ENCODE results near the gene PRMT2. TPM values are rescaled to one million over a fixed set of nuclear protein-coding genes. Genes with fewer than 3 reads are reported as not detected.

The PRMT2 gene
- total and polyA plus RNA-seq, 2 experiments from 2014 or later: 51.9 to 56.9 TPM

- H3K36me3 ChIP-seq (ENCODE audit: insufficient read depth): peaks cover 12% of the 10 kb centered on the region
- no peak overlapping the region for H3K27ac Mint-ChIP-seq
These were observed 21.3 kb downstream of the PRMT2 start for GRCh38 chr21:46656820-46657219.

More at GRCh38 chr21:46656820-46657219, 21.3 kb downstream of the PRMT2 start:
- Histone ChIP-seq H3K4me3 (no peak overlapping the region), H3F3A (replicated peaks; ENCODE audit: low read depth) (no peaks in the 10 kb centered on the region), H3K27ac (ENCODE audit: low read depth) (no peak overlapping the region), H4K20me1 (replicated peaks; ENCODE audit: insufficient read depth) (peaks cover 4% of the 10 kb centered on the region; the same call in 1 of the 2 replicates), H3K9me2 (ENCODE audit: insufficient read depth) (no peaks in the 10 kb centered on the region), H2AFZ (no peak overlapping the region), H3K27me3 (ENCODE audit: insufficient read depth) (no peaks in the 10 kb centered on the region), H3K79me2 (replicated peaks; ENCODE audit: insufficient read depth) (no peaks in the 10 kb centered on the region; the same call in 1 of the 2 replicates), H3K4me2 (no peak overlapping the region), H3K4me1 (ENCODE audit: insufficient read depth) (no peaks in the 10 kb centered on the region)
- ATAC-seq: no peak
- peaks cover 2% of the 10 kb centered on the region for H3K27me3 Mint-ChIP-seq (ENCODE audit: insufficient read depth, low read depth, poor library complexity)
- peaks cover 10% of the 10 kb centered on the region; the same call in 1 of the 3 replicates for H3K9me3 Mint-ChIP-seq
- no peak for DNase-seq (ENCODE audit: low spot score)
- 0 out of 3 replicates have a peak, but pooled peaks cover 2% of the 10 kb centered on the region for H3K4me1 Mint-ChIP-seq
- H3K4me3 Mint-ChIP-seq: no peak overlapping the region
- H3K36me3 Mint-ChIP-seq (ENCODE audit: low read depth): peaks cover 52% of the 10 kb centered on the region
- TF ChIP-seq, protein P1, sequence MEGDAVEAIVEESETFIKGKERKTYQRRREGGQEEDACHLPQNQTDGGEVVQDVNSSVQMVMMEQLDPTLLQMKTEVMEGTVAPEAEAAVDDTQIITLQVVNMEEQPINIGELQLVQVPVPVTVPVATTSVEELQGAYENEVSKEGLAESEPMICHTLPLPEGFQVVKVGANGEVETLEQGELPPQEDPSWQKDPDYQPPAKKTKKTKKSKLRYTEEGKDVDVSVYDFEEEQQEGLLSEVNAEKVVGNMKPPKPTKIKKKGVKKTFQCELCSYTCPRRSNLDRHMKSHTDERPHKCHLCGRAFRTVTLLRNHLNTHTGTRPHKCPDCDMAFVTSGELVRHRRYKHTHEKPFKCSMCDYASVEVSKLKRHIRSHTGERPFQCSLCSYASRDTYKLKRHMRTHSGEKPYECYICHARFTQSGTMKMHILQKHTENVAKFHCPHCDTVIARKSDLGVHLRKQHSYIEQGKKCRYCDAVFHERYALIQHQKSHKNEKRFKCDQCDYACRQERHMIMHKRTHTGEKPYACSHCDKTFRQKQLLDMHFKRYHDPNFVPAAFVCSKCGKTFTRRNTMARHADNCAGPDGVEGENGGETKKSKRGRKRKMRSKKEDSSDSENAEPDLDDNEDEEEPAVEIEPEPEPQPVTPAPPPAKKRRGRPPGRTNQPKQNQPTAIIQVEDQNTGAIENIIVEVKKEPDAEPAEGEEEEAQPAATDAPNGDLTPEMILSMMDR (conservative IDR thresholded peaks at IDR 0.05; ENCODE audit: low read depth in 2 of 2): no peak
- TF ChIP-seq EZH2phosphoT487 (IDR thresholded peaks at IDR 0.05; ENCODE audit: unreplicated experiment) (no peak), CREB1 (CRISPR knock-in tag; IDR thresholded peaks at IDR 0.05; ENCODE audit: low read depth) (no peak), POLR2AphosphoS5 (IDR thresholded peaks at IDR 0.05; ENCODE audit: low read depth) (no peak), ZNF331 (CRISPR knock-in tag; IDR thresholded peaks at IDR 0.05; ENCODE audit: low read depth) (no peak), JUNB (IDR thresholded peaks at IDR 0.05; ENCODE audit: unreplicated experiment) (no peak), EZH2 (IDR thresholded peaks at IDR 0.05; ENCODE audit: low read depth, unreplicated experiment) (no peak), STAT1 (IDR thresholded peaks at IDR 0.05; ENCODE audit: unreplicated experiment) (no peak), ZNF114 (CRISPR knock-in tag; IDR thresholded peaks at IDR 0.05) (no peak), NANOG (IDR thresholded peaks at IDR 0.05; ENCODE audit: borderline replicate concordance) (no peak), ZNF462 (CRISPR knock-in tag; IDR thresholded peaks at IDR 0.05) (no peak)
- TF ChIP-seq, protein P2, sequence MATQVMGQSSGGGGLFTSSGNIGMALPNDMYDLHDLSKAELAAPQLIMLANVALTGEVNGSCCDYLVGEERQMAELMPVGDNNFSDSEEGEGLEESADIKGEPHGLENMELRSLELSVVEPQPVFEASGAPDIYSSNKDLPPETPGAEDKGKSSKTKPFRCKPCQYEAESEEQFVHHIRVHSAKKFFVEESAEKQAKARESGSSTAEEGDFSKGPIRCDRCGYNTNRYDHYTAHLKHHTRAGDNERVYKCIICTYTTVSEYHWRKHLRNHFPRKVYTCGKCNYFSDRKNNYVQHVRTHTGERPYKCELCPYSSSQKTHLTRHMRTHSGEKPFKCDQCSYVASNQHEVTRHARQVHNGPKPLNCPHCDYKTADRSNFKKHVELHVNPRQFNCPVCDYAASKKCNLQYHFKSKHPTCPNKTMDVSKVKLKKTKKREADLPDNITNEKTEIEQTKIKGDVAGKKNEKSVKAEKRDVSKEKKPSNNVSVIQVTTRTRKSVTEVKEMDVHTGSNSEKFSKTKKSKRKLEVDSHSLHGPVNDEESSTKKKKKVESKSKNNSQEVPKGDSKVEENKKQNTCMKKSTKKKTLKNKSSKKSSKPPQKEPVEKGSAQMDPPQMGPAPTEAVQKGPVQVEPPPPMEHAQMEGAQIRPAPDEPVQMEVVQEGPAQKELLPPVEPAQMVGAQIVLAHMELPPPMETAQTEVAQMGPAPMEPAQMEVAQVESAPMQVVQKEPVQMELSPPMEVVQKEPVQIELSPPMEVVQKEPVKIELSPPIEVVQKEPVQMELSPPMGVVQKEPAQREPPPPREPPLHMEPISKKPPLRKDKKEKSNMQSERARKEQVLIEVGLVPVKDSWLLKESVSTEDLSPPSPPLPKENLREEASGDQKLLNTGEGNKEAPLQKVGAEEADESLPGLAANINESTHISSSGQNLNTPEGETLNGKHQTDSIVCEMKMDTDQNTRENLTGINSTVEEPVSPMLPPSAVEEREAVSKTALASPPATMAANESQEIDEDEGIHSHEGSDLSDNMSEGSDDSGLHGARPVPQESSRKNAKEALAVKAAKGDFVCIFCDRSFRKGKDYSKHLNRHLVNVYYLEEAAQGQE (IDR thresholded peaks at IDR 0.05; ENCODE audit: unreplicated experiment): no peak
- TF ChIP-seq, protein P3, sequence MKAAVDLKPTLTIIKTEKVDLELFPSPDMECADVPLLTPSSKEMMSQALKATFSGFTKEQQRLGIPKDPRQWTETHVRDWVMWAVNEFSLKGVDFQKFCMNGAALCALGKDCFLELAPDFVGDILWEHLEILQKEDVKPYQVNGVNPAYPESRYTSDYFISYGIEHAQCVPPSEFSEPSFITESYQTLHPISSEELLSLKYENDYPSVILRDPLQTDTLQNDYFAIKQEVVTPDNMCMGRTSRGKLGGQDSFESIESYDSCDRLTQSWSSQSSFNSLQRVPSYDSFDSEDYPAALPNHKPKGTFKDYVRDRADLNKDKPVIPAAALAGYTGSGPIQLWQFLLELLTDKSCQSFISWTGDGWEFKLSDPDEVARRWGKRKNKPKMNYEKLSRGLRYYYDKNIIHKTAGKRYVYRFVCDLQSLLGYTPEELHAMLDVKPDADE (IDR thresholded peaks at IDR 0.05): no peak

All from GM23338 (cell line).